ENCODE results near the gene VSIG10.

- no peak for TF ChIP-seq EZH2 (optimal IDR thresholded peaks at IDR 0.05; ENCODE audit: low read depth, low read length)
- TF ChIP-seq CTCF (IDR thresholded peaks at IDR 0.05; ENCODE audit: low read length) = no peak
- TF ChIP-seq EZH2phosphoT487 (IDR thresholded peaks at IDR 0.05; ENCODE audit: low read length) = no peak
Observed at GRCh38 chr12:118098911-118099671, 4.7 kb downstream of the VSIG10 start.
